Lower leg skin (tissue), 3 donors: Measurements from ENCODE around the gene RANBP3.

Experiments
- CTCF ChIP-seq, 3 donors: fragments of 450-650 bp; IDR thresholded peaks; one replicate each; pipeline ENCODE4 v1.5.1; 2016; ENCODE audit warnings: antibody characterized with exemption in 3 of 3, mild to moderate bottlenecking in 3 of 3, moderate library complexity in 2 of 3
- POLR2A ChIP-seq, 2 donors: fragments of 450-650 bp; IDR thresholded peaks; one replicate each; pipeline ENCODE4 v1.6.1; 2016 to 2017; ENCODE audit warnings: antibody characterized with exemption in 2 of 2, mild to moderate bottlenecking in 1 of 2, moderate library complexity in 1 of 2

DNA sequence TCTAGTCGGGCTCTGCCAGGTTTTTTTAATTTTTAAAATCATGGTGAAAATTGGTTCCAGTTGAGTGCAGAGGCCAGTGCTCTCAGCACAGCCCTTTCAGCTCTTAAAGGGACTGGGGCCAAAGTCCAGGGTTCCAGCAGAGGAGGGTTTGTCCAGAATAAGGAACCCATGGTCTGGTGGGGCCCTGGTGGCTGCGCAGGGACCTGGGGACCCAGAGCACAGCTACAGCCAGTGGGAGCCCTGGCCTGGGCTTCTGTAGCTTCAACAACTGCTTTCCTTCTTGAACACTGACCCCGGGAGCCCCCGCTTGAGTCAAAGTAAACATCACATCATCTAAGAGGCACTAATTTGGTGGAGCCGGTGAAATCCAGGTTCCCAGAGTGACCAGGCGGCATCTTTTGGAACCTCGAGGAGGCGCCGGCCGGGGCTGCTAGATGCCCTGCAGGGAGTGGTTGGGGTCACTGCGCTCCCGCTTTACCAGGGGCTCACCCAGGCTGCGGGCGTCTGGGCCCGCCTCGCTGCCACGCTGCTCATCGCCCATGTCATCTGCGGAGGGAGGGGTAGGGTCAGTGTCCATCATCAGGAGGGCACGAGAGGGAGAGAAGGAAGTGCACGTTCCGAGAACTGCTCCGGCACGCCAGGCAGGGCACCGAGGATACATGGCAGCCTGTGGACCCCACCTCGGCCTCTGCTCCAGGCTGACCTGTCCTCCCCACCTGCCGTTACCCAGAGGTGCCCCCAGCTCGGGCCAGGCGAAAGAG is 16.6 kb upstream of the RANBP3 start:
- TF ChIP-seq POLR2A (IDR thresholded peaks at IDR 0.05) = no peak
- TF ChIP-seq CTCF (IDR thresholded peaks at IDR 0.05) = no peak
